ENCODE results near the gene MRPL36.
"Not testable (repeated sequence)": the region's sequence is repeated elsewhere in the genome, so short reads cannot be mapped to it uniquely, and the experiment has no call there.

The MRPL36 gene

DNA sequence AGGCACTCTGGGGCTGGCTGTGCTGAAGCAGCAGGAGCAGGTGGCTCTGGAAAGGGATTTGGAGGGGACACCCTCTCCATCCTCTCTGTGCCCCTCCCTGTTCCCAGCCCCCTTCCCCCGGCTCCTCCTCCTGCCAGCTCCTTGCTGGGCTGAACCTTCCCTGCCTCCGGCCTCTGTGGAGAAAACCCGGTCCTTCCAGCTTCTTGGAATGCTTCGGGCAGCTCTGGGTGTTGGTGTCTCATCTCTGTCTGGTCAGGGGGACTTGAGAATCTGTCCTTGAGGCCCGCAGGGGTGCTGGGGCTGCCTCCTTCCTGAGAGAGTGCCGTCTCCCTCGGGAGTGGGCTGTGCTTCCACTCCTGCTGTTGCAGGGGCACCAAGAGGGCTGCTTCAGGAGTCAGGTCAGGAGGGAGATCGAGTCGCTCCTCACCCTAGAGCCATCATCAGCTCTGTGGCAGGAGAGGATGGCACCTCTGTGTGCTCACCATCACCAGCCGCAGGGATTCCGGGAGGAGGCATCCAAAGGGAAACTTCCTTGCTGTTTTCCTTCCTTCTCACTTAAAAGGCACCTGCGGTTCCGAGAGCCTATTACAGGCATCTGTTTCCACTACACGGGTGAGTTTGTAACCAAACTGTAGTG is 32.2 kb upstream of the MRPL36 start:
- no peak for DNase-seq

DNA sequence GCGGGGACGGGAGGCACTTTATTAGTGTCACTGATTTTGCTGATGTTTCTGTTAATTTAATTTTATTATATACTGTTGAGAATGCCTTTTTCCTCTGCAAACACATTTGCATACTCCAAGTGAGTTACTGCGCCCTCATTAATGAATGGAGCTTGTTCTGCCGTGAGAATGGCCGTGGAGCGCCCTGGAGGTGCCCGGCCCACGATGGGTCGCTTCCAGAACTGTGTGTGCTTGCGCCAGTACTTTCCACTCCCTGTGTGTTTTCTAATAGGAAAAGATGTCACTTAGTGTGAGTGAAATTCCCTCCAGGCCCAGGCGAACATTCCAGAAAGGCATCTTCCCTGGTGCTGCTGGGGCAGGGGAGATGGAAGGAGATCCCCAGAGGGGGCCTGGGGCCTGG is 31.6 kb upstream of the MRPL36 start:
- DNase-seq: no peak

DNA sequence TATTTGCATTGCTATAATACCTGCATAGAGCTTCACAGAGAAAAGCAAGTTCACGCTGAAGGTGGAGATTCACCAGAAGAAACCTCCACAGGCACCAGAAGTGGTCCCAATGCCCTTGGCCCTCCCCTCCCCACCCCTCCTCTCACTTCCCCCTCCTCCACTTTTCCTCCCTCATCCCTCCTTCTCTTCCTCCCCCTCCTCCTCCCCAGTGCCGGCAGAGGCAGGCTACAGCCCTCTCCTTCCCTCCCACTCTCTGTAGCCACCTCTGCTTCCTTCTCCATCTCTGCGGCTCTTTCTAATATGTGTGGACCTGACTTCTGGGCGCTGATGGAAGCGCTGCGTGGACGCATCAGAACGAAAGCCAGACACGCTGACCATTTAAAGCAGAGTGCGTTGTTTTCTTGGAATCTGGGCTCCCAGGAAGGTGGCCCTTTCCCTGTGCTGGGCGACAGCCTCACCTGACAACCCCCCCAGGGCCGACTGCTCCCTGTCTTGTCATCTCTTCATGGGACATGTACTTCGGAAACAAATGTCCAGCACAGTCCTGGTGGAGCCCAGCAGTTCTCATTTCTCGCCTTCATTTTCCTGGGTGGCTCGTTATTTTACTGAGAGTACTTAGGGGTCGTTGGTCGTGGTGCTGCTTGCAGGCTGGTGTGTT is 31.1 kb upstream of the MRPL36 start:
- no peak for DNase-seq

DNA sequence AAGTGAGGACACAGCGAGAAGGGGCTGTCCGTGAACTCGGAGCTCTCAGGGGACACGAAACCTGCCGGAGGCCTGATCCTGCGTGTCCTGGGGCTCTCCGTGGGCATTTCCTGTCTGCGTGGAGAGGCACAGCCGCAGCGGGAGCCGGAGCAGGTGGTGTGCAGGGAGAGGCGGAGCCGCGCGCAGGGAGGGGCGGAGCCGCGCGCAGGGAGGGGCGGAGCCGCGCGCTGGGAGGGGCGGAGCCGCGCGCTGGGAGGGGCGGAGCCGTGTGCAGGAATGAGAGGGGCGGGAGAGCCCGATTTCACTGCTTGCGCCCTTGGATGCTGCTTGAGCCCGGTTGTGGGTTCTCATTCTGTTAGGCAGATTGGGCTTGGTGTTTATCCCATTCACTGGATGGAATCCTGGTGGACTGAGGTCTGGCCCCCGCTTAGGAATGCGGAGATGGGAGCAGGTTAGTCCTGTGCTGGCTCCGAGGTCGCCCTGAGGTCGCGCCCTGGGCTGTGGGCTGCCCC is 28.3 kb upstream of the MRPL36 start:
- no peak for DNase-seq

DNA sequence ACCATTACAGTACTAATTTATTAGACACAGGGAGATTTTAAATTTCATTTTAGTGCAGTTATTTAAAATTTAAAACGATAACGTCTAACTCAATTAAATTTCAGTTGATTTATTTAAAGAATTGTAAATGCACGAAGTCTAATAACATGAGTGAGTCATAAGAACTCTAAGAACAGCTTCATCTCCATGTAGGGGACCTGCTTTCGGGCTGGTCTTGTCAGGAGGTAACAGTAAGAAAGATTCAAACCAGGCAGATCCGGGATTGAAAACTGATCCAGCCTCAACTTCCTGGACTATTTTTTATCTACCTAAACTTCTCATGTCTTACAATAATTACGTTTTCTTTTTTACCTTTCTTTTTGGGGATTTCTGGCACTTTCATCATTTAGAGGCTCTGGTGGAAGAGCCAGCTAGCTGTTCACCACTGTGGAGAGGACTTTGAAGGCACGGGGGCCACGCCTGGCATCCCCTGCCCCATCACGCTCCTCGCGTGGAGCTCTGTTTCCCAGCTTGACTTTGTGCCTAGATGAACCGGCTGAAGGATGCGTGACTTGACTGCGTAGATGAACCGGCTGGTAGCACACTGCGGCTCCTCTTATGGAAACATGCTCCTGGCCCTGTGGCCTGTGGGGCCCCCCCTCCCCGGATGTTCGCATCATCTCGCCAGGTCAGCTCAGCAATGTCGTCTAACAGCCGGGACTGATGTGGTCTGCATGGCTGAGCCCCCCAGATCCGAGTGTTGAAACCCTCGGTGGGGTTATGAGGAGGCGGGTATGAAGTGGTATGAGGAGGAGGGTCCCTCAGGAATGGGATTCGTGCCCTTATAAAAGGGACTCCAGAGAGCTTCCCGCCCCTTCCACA is 27.6 kb upstream of the MRPL36 start:
- no peak for DNase-seq

DNA sequence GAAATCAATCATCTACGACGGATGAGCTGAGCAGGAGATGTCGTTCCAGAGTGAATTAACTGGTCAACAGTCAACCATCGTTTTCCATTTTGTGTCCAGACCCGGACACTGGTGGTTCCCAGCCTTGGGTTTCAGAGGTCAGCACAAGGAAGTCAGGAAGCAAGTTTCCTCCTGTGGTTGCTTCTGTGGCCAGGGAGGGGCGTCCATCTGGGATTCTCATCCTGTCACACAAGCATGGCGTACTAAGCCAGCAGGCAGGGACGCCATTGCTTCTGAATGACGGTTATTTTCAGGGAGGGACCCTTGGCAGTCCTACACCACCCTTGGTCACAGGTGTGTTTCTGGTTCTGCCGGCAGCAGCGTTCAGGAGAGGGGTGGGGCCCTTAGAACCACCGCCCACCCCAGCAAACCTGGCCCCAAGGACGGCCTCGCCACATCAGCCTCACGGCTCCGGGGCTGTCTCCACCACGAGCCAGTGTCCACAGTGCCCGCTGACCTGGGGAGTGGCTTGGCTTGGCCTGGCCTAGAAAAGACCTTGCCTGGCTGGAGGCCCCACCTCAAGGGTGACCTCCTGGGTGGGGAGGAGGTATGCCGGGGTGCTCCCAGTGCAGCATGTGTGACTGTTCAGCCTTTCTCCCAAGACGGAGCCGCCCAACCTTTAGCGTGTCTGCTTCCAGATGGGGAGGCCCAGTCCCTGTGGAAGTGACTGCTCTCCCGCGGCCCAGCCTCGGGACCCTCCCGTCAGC is 26.8 kb upstream of the MRPL36 start:
- DNase-seq: no peak

DNA sequence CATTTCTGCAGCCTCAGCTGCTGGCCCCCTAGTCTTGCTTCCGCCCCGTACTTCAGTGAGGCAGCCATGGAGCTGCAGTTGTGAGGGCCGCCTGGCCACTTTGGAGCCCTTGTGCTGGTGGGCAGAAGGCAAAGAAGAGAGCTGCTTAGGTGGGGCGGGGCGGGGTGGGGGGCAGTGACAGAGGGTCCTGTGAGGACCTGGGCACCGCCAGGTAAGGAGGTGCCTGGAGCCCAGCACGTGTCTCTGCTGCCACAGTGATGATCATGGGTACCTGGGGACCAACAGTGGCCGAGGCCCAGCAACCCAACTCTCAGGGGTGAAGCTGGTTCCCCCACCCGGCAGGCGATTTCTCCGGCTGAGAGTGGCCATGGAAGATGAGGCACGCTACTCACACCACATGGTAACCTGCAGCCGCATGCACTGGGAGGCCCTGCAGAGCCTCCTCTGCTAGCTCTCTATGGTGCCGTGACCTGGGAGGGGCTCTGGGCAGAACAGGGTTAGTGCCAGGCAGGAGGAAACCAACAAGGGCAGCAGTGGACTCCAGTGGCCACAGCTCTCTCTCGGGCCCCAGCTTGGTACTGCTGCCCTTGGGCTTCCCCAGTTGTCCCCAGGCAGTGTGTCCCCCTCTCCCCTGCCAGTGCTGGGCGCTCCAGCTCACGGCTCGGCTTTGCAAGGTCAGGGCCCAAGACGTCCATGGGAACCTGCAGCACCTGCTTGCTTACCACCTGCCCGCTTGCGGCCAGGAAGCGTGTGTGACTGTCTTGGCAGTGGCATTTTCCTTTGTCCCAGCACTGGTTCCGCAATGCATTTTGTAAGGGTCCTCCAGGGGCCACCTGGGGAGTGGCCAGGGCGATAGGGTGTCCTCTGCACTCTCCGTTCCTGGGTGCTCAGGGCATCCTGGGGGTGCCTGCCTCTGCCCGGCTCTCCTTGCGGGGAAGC is 25.5 kb upstream of the MRPL36 start:
- no peak for DNase-seq

DNA sequence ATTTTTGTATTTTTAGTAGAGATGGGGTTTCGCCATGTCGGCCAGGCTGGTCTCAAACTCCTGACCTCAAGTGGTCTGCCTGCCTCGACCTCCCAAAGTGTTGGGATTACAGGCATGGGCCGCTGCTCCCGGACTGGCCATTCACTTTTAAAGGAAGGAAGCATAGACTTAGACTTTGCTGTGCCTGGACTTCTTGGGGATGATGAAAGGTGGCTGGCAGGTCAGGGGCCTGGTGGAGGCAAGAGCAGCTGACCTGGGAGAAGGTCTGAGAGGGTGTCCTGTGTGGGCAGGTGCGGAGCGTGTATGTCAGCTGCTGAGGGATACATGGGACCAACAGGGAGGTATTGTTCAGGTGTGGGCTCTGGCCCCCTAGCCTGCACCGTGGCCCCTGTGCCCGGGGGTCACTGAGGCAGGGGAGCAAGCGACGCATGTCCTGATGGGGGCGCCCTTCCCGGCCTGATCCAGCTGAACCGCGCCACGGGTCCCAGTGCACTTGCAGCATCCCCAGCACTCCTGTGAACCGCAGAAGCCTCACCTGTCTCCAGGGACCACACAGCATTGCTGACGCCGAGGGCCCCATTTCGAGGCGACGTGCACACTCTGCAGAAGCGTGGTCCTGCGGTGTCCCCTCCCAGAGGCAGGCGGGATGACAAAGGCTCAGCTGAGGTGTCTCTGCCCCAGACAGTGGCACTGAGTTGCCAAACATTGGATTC is 24.6 kb upstream of the MRPL36 start:
- no peak for DNase-seq

DNA sequence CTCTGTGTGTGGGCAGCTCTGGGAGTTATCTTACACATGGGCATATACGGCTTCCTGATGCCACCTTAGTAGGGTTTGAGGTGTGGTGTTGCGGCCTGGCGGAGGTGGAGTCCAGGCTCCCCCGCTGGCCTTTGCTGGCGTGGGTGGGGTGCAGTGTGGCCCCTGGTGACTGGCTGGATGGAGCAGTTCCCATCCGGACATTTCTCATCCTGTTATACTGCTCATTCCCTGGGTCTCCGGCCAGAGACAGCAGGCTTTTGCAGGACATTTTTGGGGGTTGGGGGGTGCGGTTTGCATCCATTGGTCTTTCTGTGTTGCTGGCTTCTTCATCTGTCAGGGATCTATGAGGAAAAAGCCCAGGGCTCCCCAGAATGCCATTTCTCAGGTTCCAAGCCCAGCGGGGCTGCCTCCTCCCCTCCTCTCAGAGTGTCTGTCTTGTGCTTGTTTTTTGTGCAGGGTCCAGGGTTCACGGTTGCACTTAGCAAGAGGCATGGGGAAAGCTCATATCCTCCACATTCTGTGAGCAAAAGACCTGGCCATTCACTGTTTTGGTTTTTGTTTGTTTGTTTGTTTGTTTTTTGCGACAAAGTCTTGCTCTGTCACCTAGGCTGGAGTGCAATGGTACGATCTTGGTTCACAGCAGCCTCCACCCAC is 23.9 kb upstream of the MRPL36 start:
- no peak for DNase-seq

DNA sequence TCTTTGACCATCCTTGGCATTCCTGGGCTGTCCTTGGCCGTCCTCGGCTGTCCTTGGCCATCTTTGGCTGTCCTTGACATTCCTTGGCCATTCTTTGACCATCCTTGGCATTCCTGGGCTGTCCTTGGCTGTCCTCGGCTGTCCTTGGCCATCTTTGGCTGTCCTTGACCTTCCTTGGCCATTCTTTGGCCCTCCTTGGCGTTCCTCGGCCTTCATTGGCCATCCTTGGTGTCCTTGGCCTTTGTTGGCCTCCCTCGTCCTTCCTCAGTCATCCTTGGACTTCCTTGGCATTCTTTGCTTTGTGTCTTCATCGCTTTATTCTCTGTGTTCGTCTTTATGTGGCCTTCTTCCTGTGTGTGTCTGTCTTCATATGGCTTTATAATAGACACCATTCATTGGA is 22.2 kb upstream of the MRPL36 start:
- no peak for DNase-seq

DNA sequence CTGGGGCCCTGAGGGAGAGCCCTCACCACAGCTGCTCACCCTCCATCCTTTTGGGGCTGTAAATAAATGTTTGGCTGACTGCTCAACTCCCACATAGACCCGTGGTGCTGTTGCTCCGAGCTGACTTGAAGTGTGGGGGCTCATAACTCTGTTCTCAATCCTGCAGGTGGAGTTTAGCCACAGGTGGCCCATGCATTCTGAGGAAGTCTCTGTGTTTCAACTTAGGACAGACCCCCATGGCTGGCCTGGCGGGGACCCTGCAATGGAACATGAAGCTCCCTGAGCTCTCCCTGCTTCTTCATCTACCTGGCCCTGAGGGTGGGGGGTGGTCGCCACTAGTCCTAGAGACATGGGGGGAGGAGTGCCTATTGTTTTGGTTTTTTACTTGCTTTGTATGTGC is 21.3 kb upstream of the MRPL36 start:
- no peak for DNase-seq

DNA sequence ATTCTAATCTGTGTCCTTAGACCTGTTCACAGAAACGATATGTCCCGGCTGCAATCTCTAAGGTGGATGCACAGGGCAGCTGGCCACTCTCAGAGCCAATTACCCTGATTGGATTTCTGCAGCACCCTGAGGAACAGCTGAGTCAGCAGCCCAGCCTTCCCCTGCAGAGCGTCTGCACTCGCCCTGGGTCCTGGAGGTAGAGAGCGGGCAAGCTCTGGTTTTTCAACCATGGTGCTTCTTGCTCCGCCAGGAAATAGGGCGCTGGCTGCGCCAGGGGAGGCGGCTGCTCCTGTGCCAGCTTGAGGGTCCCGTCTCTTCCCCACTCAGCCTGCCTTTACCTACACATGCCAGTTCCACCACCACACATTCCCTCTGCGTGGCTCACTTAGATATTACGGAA is 20.7 kb upstream of the MRPL36 start:
- no peak for DNase-seq

DNA sequence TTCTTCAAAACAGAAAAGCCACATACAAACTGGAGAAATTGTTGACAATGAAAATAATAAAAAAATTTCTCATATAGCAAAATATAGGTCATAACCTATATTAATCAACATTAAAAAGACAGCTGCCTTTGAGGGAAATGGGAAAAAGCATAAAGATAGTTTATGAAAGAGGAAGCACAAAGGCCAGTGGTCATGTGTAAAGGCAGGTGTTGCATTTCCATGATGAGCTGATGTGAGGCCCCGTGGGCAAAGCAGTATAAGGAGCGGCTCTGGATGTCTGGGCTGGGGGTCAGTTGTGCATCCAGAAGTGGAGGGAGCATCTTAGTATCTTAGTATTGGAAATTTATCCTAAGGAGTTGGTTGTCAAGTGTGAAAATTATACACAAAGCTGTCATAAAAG is 19.8 kb upstream of the MRPL36 start:
- no peak for DNase-seq

DNA sequence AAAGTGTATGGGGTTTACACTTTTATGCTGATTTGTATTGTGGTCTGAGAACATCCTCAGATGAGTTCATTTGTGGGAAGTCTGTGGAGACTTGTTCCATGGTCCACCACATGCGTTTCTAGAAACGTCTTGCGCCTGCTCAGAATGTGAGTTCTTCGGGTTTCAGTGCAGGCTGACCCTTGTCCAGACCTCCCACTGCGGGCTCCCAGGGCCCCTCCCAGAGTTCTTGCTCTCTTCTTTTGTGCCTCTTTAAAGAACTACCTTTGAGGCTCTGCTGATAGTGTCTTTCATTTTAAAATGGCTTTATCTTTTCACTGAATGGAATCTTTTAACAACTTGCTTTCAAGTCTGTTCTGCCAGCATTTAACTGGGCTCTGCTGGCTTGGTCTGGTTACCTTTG is 19.1 kb upstream of the MRPL36 start:
- DNase-seq: no peak

DNA sequence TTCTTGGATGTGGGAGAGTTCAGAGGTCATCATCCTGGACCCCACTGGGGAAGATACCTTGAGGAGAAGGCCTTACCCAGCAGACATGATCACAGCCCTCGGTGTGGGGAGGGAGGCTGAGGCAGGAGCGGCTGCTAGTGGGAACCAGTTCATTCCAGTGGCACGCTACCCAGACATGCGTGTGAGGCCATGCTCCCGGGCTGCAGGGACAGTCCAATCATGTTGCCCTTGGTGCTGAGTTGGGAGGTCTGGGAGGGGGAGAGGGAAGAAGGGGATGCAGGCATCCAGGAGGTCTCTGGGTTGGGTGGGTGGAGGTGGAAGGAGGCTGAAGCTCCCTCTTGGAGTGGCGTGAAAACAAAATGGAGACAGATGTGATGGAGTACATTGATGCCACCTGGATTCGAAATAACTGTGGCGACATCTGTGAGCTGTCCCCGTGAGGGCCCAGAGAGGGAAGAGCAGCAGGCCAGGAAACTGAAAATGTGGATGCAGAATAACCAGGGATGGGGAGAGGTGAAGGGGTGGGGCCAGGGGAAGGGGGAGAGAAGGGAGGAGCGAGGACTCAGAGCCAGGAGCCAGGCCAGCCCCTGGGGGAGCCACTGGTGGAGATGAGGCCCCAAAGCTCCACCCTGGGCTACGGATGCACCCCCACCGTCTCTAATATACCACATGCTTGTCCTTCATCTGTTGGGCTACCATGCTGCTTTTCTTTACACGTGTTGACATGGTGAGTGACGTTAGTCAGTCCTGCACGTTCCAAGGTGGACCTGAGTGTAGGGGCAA is 17.8 kb upstream of the MRPL36 start:
- no peak for DNase-seq

DNA sequence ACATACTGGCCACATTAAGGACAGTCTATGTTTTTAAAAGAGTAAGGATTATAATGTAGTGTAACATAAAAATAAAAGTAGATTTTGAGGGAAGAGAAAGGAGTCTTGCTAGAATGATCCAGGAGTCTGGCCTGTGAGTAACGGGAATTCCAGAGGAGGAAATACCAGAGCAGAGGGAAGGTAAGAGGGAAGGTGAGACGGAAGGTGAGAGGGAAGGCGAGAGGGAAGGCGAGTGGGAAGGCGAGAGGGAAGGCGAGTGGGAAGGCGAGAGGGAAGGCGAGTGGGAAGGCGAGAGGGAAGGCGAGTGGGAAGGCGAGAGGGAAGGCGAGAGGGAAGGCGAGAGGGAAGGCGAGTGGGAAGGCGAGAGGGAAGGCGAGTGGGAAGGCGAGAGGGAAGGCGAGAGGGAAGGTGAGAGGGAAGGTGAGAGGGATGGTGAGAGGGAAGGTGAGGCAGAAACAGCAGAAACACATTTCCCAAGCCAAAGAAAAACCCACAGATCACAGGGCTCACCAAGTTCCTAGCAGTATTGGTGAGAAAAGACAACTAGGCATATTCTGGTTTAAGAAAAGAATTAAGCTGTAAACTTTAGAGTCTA is 17.0 kb upstream of the MRPL36 start:
- not testable (repeated sequence) for DNase-seq

DNA sequence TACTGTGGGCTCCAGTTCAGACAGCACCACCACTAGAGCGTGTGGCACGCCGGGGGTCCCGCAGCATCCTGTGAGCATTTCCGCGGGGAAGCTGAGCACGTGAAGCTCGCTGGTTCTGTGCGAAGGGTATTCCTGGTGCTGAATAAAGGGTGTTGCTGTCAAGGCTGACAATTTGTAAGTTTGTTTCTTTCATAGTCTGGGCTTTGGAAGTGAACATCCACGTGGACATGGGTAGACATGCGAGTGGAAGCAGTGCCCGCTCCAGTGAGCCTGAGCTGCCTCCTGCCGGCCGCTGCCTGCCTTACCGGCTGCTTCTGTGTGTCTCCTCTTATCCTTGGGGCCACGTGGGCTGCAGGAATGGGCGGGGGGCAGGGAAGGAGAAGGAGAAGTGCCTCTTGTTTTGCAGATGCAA is 16.2 kb upstream of the MRPL36 start:
- DNase-seq: no peak

DNA sequence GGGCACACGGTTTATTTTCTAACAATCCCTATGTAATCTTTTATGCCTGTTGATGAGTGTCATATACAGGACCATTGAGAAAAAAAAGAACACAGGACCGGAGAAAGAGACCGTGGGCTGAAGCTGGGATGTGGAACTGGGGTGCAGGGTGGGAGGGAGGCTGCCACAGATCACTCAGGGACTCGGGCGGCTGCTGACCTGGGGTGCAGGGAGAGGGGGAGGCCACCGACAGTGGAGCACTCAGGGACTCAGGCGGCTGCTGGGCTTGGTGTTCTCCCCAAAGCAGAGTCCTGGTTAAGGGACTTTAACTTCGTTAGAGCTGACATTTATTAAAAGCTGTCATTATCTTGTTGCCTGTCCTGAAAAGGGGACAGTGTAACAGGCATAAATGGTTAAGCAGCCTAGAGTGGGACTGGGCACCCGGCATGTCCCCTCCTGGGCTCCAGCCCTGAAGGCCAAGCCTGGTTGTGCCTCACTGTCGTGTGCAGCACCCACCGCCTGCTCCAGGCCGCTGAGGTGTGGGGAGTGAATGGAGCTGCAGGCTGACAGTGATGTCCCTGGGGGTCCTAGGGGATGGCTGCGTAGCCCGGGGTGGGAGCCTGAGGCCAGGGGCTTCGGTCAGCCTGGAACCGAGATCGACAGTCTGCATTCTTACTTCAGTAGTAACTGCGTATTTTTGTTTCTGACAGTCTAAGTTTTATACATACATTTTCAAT is 15.6 kb upstream of the MRPL36 start:
- DNase-seq: no peak
